Bronchial epithelial cell (primary cell): ENCODE results near the gene RNF148. TPM values are rescaled to one million over a fixed set of nuclear protein-coding genes. Genes with fewer than 3 reads are reported as not detected.

Experiments used
- DNase-seq: peaks from one replicate; pipeline ENCODE4 v3.0.0-alpha.2; 2010; ENCODE audit warnings: low read depth
- FAIRE-seq: peaks from 2 replicates; lab custom pipeline; 2011; peaks lifted over from hg19 to GRCh38; lab: Jason Lieb, UNC
- H3K27me3 ChIP-seq: 2 replicates; pipeline ENCODE4 v1.5.1; 2011; ENCODE audit warnings: low read length; ENCODE audit not compliant: control insufficient read depth, insufficient read depth
- H3K36me3 ChIP-seq: 2 replicates; pipeline ENCODE4 v1.5.1; 2011; ENCODE audit warnings: low read length; ENCODE audit not compliant: control insufficient read depth, insufficient read depth
- H3K4me3 ChIP-seq: 2 replicates; pipeline ENCODE4 v1.5.1; 2011; ENCODE audit warnings: mild to moderate bottlenecking, low read depth, low read length, control low read depth
- CTCF ChIP-seq: IDR thresholded peaks from 2 replicates; pipeline ENCODE4 v1.5.1; 2011; ENCODE audit warnings: mild to moderate bottlenecking, moderate library complexity, low read length, control low read depth, inconsistent platforms; ENCODE audit not compliant: insufficient read depth, severe bottlenecking
- total RNA-seq: library from RNA; depleted of rRNA; stranded (reverse); fragments of >200 nt; gene quantifications from 2 replicates; pipeline ENCODE4 v1.2.1, GENCODE V29; 2014

The RNF148 gene
- total RNA-seq, 1 donor from 2014 or later, result 0.26 TPM

- Histone ChIP-seq H3K27me3 (no peaks in the 10 kb centered on the region), H3K4me3 (no peak overlapping the region), H3K36me3 (no peaks in the 10 kb centered on the region)
- DNase-seq, result no peak
- no peak for TF ChIP-seq CTCF
- FAIRE-seq, result no peak
These were observed 16.4 kb upstream of the RNF148 start for GRCh38 chr7:122719010-122719578.

GRCh38 chr7:122717356-122718089 is 14.8 kb upstream of the RNF148 start:
- Histone ChIP-seq H3K4me3 (no peak overlapping the region), H3K36me3 (no peaks in the 10 kb centered on the region), H3K27me3 (no peaks in the 10 kb centered on the region)
- TF ChIP-seq CTCF, result no peak
- DNase-seq, result no peak
- no peak for FAIRE-seq

- no peak for FAIRE-seq
- Histone ChIP-seq H3K4me3 (no peak overlapping the region), H3K36me3 (no peaks in the 10 kb centered on the region), H3K27me3 (no peaks in the 10 kb centered on the region)
- TF ChIP-seq CTCF, result no peak
- no peak for DNase-seq
These were observed 12.5 kb upstream of the RNF148 start for GRCh38 chr7:122715183-122715582.

- no peaks in the 10 kb centered on the region for H3K27me3 ChIP-seq
- no peak for DNase-seq
- H3K4me3 ChIP-seq, result no peak overlapping the region
- no peak for TF ChIP-seq CTCF
- FAIRE-seq, result no peak
- no peaks in the 10 kb centered on the region for H3K36me3 ChIP-seq
These were observed 8.2 kb upstream of the RNF148 start for GRCh38 chr7:122710916-122711315.

- Histone ChIP-seq H3K4me3 (no peak overlapping the region), H3K27me3 (no peaks in the 10 kb centered on the region), H3K36me3 (no peaks in the 10 kb centered on the region)
- no peak for TF ChIP-seq CTCF
- FAIRE-seq (no peak), DNase-seq (no peak)
These were observed 7.4 kb upstream of the RNF148 start for GRCh38 chr7:122709930-122710646.
